NCI-H1105 treated with DMSO at 0.1 percent for 48 hours (cell line): ENCODE data around the gene S1PR3.

Experiments used
- DNase-seq: peaks from one replicate; lab custom pipeline; 2025; lab: John Stamatoyannopoulos, UW

Gene S1PR3

GRCh38 chr9:88969646-88970373 lies 21.5 kb upstream of the S1PR3 start:
- peak; percentile 8 for DNase-seq

- no peak for DNase-seq
These were observed 19.9 kb upstream of the S1PR3 start for GRCh38 chr9:88971131-88971960.

- no peak for DNase-seq
These were observed 18.9 kb upstream of the S1PR3 start for GRCh38 chr9:88972401-88972800.

GRCh38 chr9:88973281-88974045 lies 17.8 kb upstream of the S1PR3 start:
- no peak for DNase-seq

- DNase-seq, result no peak
These were observed 16.6 kb upstream of the S1PR3 start for GRCh38 chr9:88974641-88975040.

GRCh38 chr9:88975966-88976889 lies 15.0 kb upstream of the S1PR3 start:
- DNase-seq, result no peak

- no peak for DNase-seq
These were observed 14.4 kb upstream of the S1PR3 start for GRCh38 chr9:88976890-88977257.

- DNase-seq, result no peak
These were observed 13.2 kb upstream of the S1PR3 start for GRCh38 chr9:88978034-88978433.

GRCh38 chr9:88979021-88979420 lies 12.2 kb upstream of the S1PR3 start:
- no peak for DNase-seq

GRCh38 chr9:88979791-88980190 lies 11.5 kb upstream of the S1PR3 start:
- no peak for DNase-seq

GRCh38 chr9:88980740-88981203 lies 10.5 kb upstream of the S1PR3 start:
- no peak for DNase-seq

- DNase-seq, result no peak
These were observed 7.3 kb upstream of the S1PR3 start for GRCh38 chr9:88983865-88984542.

- no peak for DNase-seq
These were observed 6.8 kb upstream of the S1PR3 start for GRCh38 chr9:88984543-88984883.

GRCh38 chr9:88985616-88986015 lies 5.7 kb upstream of the S1PR3 start:
- DNase-seq, result no peak

GRCh38 chr9:88986776-88987175 lies 4.5 kb upstream of the S1PR3 start:
- DNase-seq, result no peak

- no peak for DNase-seq
These were observed 3.6 kb upstream of the S1PR3 start for GRCh38 chr9:88987661-88988060.

- DNase-seq, result no peak
These were observed 2.2 kb upstream of the S1PR3 start for GRCh38 chr9:88988796-88989641.

- DNase-seq, result no peak
These were observed 1.1 kb upstream of the S1PR3 start for GRCh38 chr9:88990041-88990728.

GRCh38 chr9:88990729-88991065 lies 571 bp upstream of the S1PR3 start:
- no peak for DNase-seq

GRCh38 chr9:88992556-88992955 lies 1.3 kb downstream of the S1PR3 start:
- no peak for DNase-seq
